Endodermal cell (in vitro differentiated cells): ENCODE data around the gene WDR86. TPM values are rescaled to one million over a fixed set of nuclear protein-coding genes. Genes with fewer than 3 reads are reported as not detected.
A peak's percentile ranks its signal among the peaks of the same experiment; 100 is the strongest.

Experiments used
- DNase-seq: peaks from one replicate; pipeline ENCODE4 v3.0.0-alpha.2; 2017
- H3K27ac ChIP-seq: 2 replicates; pipeline ENCODE4 v1.5.1; 2013; ENCODE audit warnings: mild to moderate bottlenecking, low read depth, low read length, moderate library complexity
- H3K27me3 ChIP-seq: 2 replicates; pipeline ENCODE4 v1.6.1; 2013; ENCODE audit warnings: mild to moderate bottlenecking, low read length, moderate library complexity; ENCODE audit not compliant: insufficient read depth, control insufficient read depth, poor library complexity, severe bottlenecking
- H3K36me3 ChIP-seq: 2 replicates; pipeline ENCODE4 v1.7.0; 2013; ENCODE audit warnings: mild to moderate bottlenecking, low read length, moderate library complexity; ENCODE audit not compliant: control insufficient read depth, insufficient read depth
- H3K4me1 ChIP-seq: one replicate; pipeline ENCODE4 v1.7.0; 2013; ENCODE audit warnings: low read length; ENCODE audit not compliant: control insufficient read depth, insufficient read depth
- H3K4me3 ChIP-seq: 2 replicates; pipeline ENCODE4 v1.5.1; 2013; ENCODE audit warnings: mild to moderate bottlenecking, low read length, moderate library complexity
- H3K9ac ChIP-seq: 2 replicates; pipeline ENCODE4 v1.6.1; 2013; ENCODE audit warnings: mild to moderate bottlenecking, low read length, moderate library complexity; ENCODE audit not compliant: poor library complexity, severe bottlenecking; ENCODE audit errors: extremely low read depth
- H3K9me3 ChIP-seq: 2 replicates; pipeline ENCODE4 v1.6.1; 2013; ENCODE audit warnings: mild to moderate bottlenecking, low read length, moderate library complexity; ENCODE audit not compliant: control insufficient read depth
- H3K27ac Mint-ChIP-seq: 2 replicates; pipeline ENCODE4 v1.8.0; 2020; ENCODE audit warnings: mixed read lengths
- H3K27me3 Mint-ChIP-seq: 2 replicates; pipeline ENCODE4 v1.8.0; 2021; ENCODE audit warnings: mild to moderate bottlenecking, mixed read lengths; ENCODE audit not compliant: insufficient read depth
- H3K36me3 Mint-ChIP-seq: 2 replicates; pipeline ENCODE4 v1.8.0; 2020; ENCODE audit warnings: low read depth, mixed read lengths
- H3K4me1 Mint-ChIP-seq: 2 replicates; pipeline ENCODE4 v1.8.0; 2020; ENCODE audit warnings: mixed read lengths
- H3K4me3 Mint-ChIP-seq: 2 replicates; pipeline ENCODE4 v1.8.0; 2020; ENCODE audit warnings: mild to moderate bottlenecking, moderate library complexity, mixed read lengths
- H3K9me3 Mint-ChIP-seq: 2 replicates; pipeline ENCODE4 v1.8.0; 2020; ENCODE audit warnings: mild to moderate bottlenecking, mixed read lengths
- CTCF ChIP-seq: fragments of 200-600 bp; sonication (generic); conservative IDR thresholded peaks from 2 replicates; pipeline ENCODE4 v1.5.0; 2021; ENCODE audit warnings: antibody characterized with exemption, mild to moderate bottlenecking
- WGBS, 2 experiments: methylation state at CpG; one replicate each; pipeline versions ENCODE4 v1.1.5 to v1.1.7; 2013; ENCODE audit warnings: missing lambda C conversion rate in 2 of 2, mixed read lengths in 1 of 2; ENCODE audit not compliant: insufficient coverage in 1 of 2, insufficient read length in 1 of 2; 5-methylcytosine and 5-hydroxymethylcytosine counted together
- total RNA-seq, 2 donors: library from RNA; stranded (reverse); fragmentation: NEBNext Ultra II Directional in 1 of 2; extraction: Animal tissue kit (Norgen Biotek cat#: 25700) in 1 of 2; gene quantifications; 2 replicates in 1 of 2; 3 replicates in 1 of 2; pipeline ENCODE4 v1.2.1, GENCODE V29; 2021

WDR86 gene
- total RNA-seq, 2 donors from 2014 or later = 83.3 to 94.2 TPM

- H3K9me3 Mint-ChIP-seq = peaks cover 7% of the 10 kb centered on the region
- H3K27ac ChIP-seq = no peak overlapping the region
- 89 to 93% methylated on average over 4 of the region's 4 CpGs for WGBS, 2 experiments
- H3K9me3 ChIP-seq = no peaks in the 10 kb centered on the region
- H3K36me3 Mint-ChIP-seq = peaks cover 21% of the 10 kb centered on the region
- no peak overlapping the region for H3K4me3 Mint-ChIP-seq
- peaks cover 23% of the 10 kb centered on the region for H3K27me3 Mint-ChIP-seq
- no peak overlapping the region for H3K4me3 ChIP-seq
- H3K27ac Mint-ChIP-seq = no peak overlapping the region
- no peaks in the 10 kb centered on the region for H3K36me3 ChIP-seq
- peaks cover 9% of the 10 kb centered on the region for H3K4me1 ChIP-seq
- DNase-seq = no peak
- no peaks in the 10 kb centered on the region for H3K27me3 ChIP-seq
- peaks cover 32% of the 10 kb centered on the region for H3K4me1 Mint-ChIP-seq
- H3K9ac ChIP-seq = no peak overlapping the region
- TF ChIP-seq CTCF = no peak
These were observed 3.4 kb upstream of the WDR86 start for GRCh38 chr7:151413241-151413640.

GRCh38 chr7:151412318-151412717, 2.5 kb upstream of the WDR86 start:
- no peaks in the 10 kb centered on the region for H3K27me3 ChIP-seq
- WGBS, 2 experiments = 86 to 91% methylated on average over 2 to 4 of the region's 4 CpGs
- H3K4me3 Mint-ChIP-seq = no peak overlapping the region
- TF ChIP-seq CTCF = no peak
- H3K27ac Mint-ChIP-seq = no peak overlapping the region
- H3K27ac ChIP-seq = no peak overlapping the region
- no peak overlapping the region for H3K4me3 ChIP-seq
- no peak overlapping the region for H3K9ac ChIP-seq
- peaks cover 9% of the 10 kb centered on the region for H3K4me1 ChIP-seq
- H3K27me3 Mint-ChIP-seq = peaks cover 20% of the 10 kb centered on the region
- H3K9me3 ChIP-seq = no peaks in the 10 kb centered on the region
- H3K4me1 Mint-ChIP-seq = peaks cover 32% of the 10 kb centered on the region
- peaks cover under 1% of the 10 kb centered on the region for H3K36me3 ChIP-seq
- H3K36me3 Mint-ChIP-seq = peaks cover 23% of the 10 kb centered on the region
- peaks cover 3% of the 10 kb centered on the region for H3K9me3 Mint-ChIP-seq
- DNase-seq = no peak

- Mint-ChIP-seq H3K27me3 (peaks cover 16% of the 10 kb centered on the region), H3K9me3 (no peaks in the 10 kb centered on the region), H3K4me3 (peak overlapping the region; percentile 76), H3K36me3 (peaks cover 29% of the 10 kb centered on the region), H3K4me1 (peaks cover 30% of the 10 kb centered on the region), H3K27ac (no peak overlapping the region)
- Histone ChIP-seq H3K4me3 (peak overlapping the region; percentile 92), H3K9me3 (no peaks in the 10 kb centered on the region), H3K36me3 (peaks cover 8% of the 10 kb centered on the region), H3K9ac (no peak overlapping the region), H3K27ac (no peak overlapping the region), H3K4me1 (peaks cover 12% of the 10 kb centered on the region), H3K27me3 (no peaks in the 10 kb centered on the region)
- 73 to 83% methylated on average over 4 to 6 of the region's 6 CpGs for WGBS, 2 experiments
- no peak for DNase-seq
- TF ChIP-seq CTCF = no peak
These were observed 1.7 kb upstream of the WDR86 start for GRCh38 chr7:151411551-151411950.
